ENCODE measurements around the gene OSGEPL1.
A peak's percentile ranks its signal among the peaks of the same experiment; 100 is the strongest.

The OSGEPL1 gene

GRCh38 chr2:189797902-189798301 lies 35.3 kb upstream of the OSGEPL1 start:
- no peak overlapping the region for H3K4me3 ChIP-seq (ENCODE audit: low read depth, low read length)
- no peak for DNase-seq (ENCODE audit: low read depth)
- TF ChIP-seq CTCF (IDR thresholded peaks at IDR 0.05; ENCODE audit: low read depth, low read length, missing control alignments) = no peak

GRCh38 chr2:189794310-189794709 lies 31.7 kb upstream of the OSGEPL1 start:
- no peak overlapping the region for H3K4me3 ChIP-seq (ENCODE audit: low read depth, low read length)
- no peak for TF ChIP-seq CTCF (IDR thresholded peaks at IDR 0.05; ENCODE audit: low read depth, low read length, missing control alignments)
- no peak for DNase-seq (ENCODE audit: low read depth)

GRCh38 chr2:189791338-189792042 lies 28.9 kb upstream of the OSGEPL1 start:
- no peak for TF ChIP-seq CTCF (IDR thresholded peaks at IDR 0.05; ENCODE audit: low read depth, low read length, missing control alignments)
- no peak overlapping the region for H3K4me3 ChIP-seq (ENCODE audit: low read depth, low read length)
- no peak for DNase-seq (ENCODE audit: low read depth)

GRCh38 chr2:189783927-189784867 lies 21.6 kb upstream of the OSGEPL1 start, which contains the start of the genes ORMDL1 and PMS1:
Gene ORMDL1, minus strand, starts transcription at chr2:189784339. Its CDS starts 1,744 bp downstream, at chr2:189782595.
Gene PMS1, plus strand, starts transcription at chr2:189784450. Its CDS starts 7,360 bp downstream, at chr2:189791810.
- peak within 1 kb of the TSS; percentile 69 for H3K4me3 ChIP-seq (ENCODE audit: low read depth, low read length)
- no peak for TF ChIP-seq CTCF (IDR thresholded peaks at IDR 0.05; ENCODE audit: low read depth, low read length, missing control alignments)
- peak; percentile 92 for DNase-seq (ENCODE audit: low read depth)

- no peak for TF ChIP-seq CTCF (IDR thresholded peaks at IDR 0.05; ENCODE audit: low read depth, low read length, missing control alignments)
- no peak for DNase-seq (ENCODE audit: low read depth)
These were observed 20.9 kb upstream of the OSGEPL1 start for GRCh38 chr2:189783451-189783926.

GRCh38 chr2:189782221-189782671 lies 19.7 kb upstream of the OSGEPL1 start:
- peak overlapping the region; percentile 69 for H3K4me3 ChIP-seq (ENCODE audit: low read depth, low read length)
- DNase-seq (ENCODE audit: low read depth) = no peak
- TF ChIP-seq CTCF (IDR thresholded peaks at IDR 0.05; ENCODE audit: low read depth, low read length, missing control alignments) = no peak

More at GRCh38 chr2:189783451-189783926, 20.9 kb upstream of the OSGEPL1 start:
- peak overlapping the region; percentile 69 for H3K4me3 ChIP-seq (ENCODE audit: low read depth, low read length)
